GM18519 (cell line): ENCODE measurements around the gene CHEK1.
A peak's percentile ranks its signal among the peaks of the same experiment; 100 is the strongest.
"Not testable (repeated sequence)": the region's sequence is repeated elsewhere in the genome, so short reads cannot be mapped to it uniquely, and the experiment has no call there.

Source experiments
- ATAC-seq: cut with Tn5 transposase; IDR thresholded peaks from one replicate; pipeline ENCODE4 v1.9.1; 2021; ENCODE audit warnings: mild to moderate bottlenecking, moderate library complexity; ENCODE audit not compliant: unreplicated experiment, low FRiP score

CHEK1 gene

GRCh38 chr11:125624756-125625213, at the start of gene CHEK1:
TSS of gene CHEK1 (plus strand) at chr11:125625163. CDS start at chr11:125626769, 1,606 bp downstream.
- no peak for ATAC-seq

GRCh38 chr11:125577181-125577580, 47.8 kb upstream of the CHEK1 start:
- ATAC-seq, result not testable (repeated sequence)

- ATAC-seq, result no peak
Measured at GRCh38 chr11:125578783-125579182, 46.2 kb upstream of the CHEK1 start.

- no peak for ATAC-seq
Measured at GRCh38 chr11:125579811-125580210, 45.2 kb upstream of the CHEK1 start.

- ATAC-seq, result no peak
Measured at GRCh38 chr11:125583496-125583895, 41.5 kb upstream of the CHEK1 start.

- no peak for ATAC-seq
Measured at GRCh38 chr11:125585487-125585886, 39.5 kb upstream of the CHEK1 start.

GRCh38 chr11:125586623-125587022, 38.3 kb upstream of the CHEK1 start:
- ATAC-seq, result no peak

- no peak for ATAC-seq
Measured at GRCh38 chr11:125587480-125587879, 37.5 kb upstream of the CHEK1 start.

- no peak for ATAC-seq
Measured at GRCh38 chr11:125588505-125588904, 36.5 kb upstream of the CHEK1 start.

GRCh38 chr11:125591649-125592304, 33.2 kb upstream of the CHEK1 start:
- ATAC-seq, result peak; percentile 1

GRCh38 chr11:125592305-125593113, 32.5 kb upstream of the CHEK1 start, which contains the start of gene STT3A:
TSS of gene STT3A (plus strand) at chr11:125592852. CDS start at chr11:125595916, 3,064 bp downstream.
- peak; percentile 97 for ATAC-seq

GRCh38 chr11:125593114-125593820, 31.7 kb upstream of the CHEK1 start:
- ATAC-seq, result no peak

- no peak for ATAC-seq
Measured at GRCh38 chr11:125594958-125595357, 30.0 kb upstream of the CHEK1 start.

- no peak for ATAC-seq
Measured at GRCh38 chr11:125600663-125601062, 24.3 kb upstream of the CHEK1 start.

- no peak for ATAC-seq
Measured at GRCh38 chr11:125603207-125603606, 21.8 kb upstream of the CHEK1 start.

GRCh38 chr11:125605417-125605816, 19.5 kb upstream of the CHEK1 start:
- ATAC-seq, result no peak

- no peak for ATAC-seq
Measured at GRCh38 chr11:125609545-125609944, 15.4 kb upstream of the CHEK1 start.

- no peak for ATAC-seq
Measured at GRCh38 chr11:125618383-125618782, 6.6 kb upstream of the CHEK1 start.

GRCh38 chr11:125621995-125622394, 3.0 kb upstream of the CHEK1 start:
- ATAC-seq, result no peak

GRCh38 chr11:125623064-125623463, 1.9 kb upstream of the CHEK1 start:
- ATAC-seq, result no peak

GRCh38 chr11:125625225-125625629, 264 bp downstream of the CHEK1 start:
- no peak for ATAC-seq
